Measurements from ENCODE around the gene VPS52. TPM values are rescaled to one million over a fixed set of nuclear protein-coding genes. Genes with fewer than 3 reads are reported as not detected.

Gene VPS52
- total and polyA plus RNA-seq, 2 donors (not counting 1 experiment from before 2014, with no cell fraction given): 100 to 144 TPM

- H2AFZ ChIP-seq (ENCODE audit: insufficient read depth, low read depth, low read length, poor library complexity, severe bottlenecking): no peak overlapping the region
These were observed 58.9 kb downstream of the VPS52 start for GRCh38 chr6:33212857-33213165.

More at GRCh38 chr6:33212857-33213165, 58.9 kb downstream of the VPS52 start:
- CTCF ChIA-PET: no interaction called here
- Histone ChIP-seq H3K9ac (ENCODE audit: low read length) (peak overlapping the region; percentile 45), H3K79me2 (ENCODE audit: control insufficient read depth, insufficient read depth, low read length) (peaks cover 12% of the 10 kb centered on the region), H4K20me1 (ENCODE audit: control insufficient read depth, insufficient read depth, low read length, poor library complexity, severe bottlenecking) (no peaks in the 10 kb centered on the region), H3K36me3 (replicated peaks in 1 of 2; ENCODE audit: control extremely low read depth in 1 of 2, control insufficient read depth in 1 of 2, extremely low read depth in 1 of 2, insufficient read depth in 2 of 2, low read length in 1 of 2) (peaks cover 0 to 20% of the 10 kb centered on the region in 2 experiments), H3K4me1 (ENCODE audit: control insufficient read depth in 2 of 2, insufficient read depth in 2 of 2, low read length in 2 of 2) (peaks cover 20 to 25% of the 10 kb centered on the region in 2 donors), H3K9me3 (ENCODE audit: control extremely low read depth in 1 of 3, control insufficient read depth in 2 of 3, insufficient read depth in 1 of 3, low read length in 2 of 3) (peaks cover 0 to 8% (median 0%) of the 10 kb centered on the region in 3 donors), H3K4me2 (replicated peaks; ENCODE audit: low read depth, low read length, poor library complexity, severe bottlenecking) (peak overlapping the region; percentile 70), H3K27ac (ENCODE audit: low read length in 2 of 2) (no peak overlapping the region), H3K4me3 (ENCODE audit: control extremely low read depth in 1 of 5, extremely low read depth in 1 of 5, insufficient read depth in 1 of 5, low read depth in 2 of 5, low read length in 4 of 5) (peak overlapping the region in 2 of 5 experiments; percentile 23 to 25), H3K27me3 (replicated peaks in 1 of 4; ENCODE audit: control extremely low read depth in 1 of 4, control insufficient read depth in 3 of 4, insufficient read depth in 4 of 4, low read length in 3 of 4) (peaks cover 0 to 33% (median 11%) of the 10 kb centered on the region in 4 experiments)
- Mint-ChIP-seq H3K4me3 (peak overlapping the region; percentile 78), H3K4me1 (peaks cover 28% of the 10 kb centered on the region), H3K9me3 (ENCODE audit: insufficient read depth) (no peaks in the 10 kb centered on the region), H3K27ac (peak overlapping the region; percentile 46), H3K27me3 (peaks cover 35% of the 10 kb centered on the region)
- TF ChIP-seq EZH2 (IDR thresholded peaks at IDR 0.05; ENCODE audit: borderline replicate concordance, insufficient read depth, low read depth, low read length, poor library complexity, severe bottlenecking): no peak
- TF ChIP-seq CTCF (IDR thresholded peaks at IDR 0.05): no peak
- ATAC-seq (ENCODE audit: low read depth) (no peak), DNase-seq (no peak)
- intact Hi-C loops (cut with micrococcal nuclease): no loop called here
- POLR2A ChIA-PET: no interaction called here
- 15% methylated on average over 5 of the region's 6 CpGs for WGBS (ENCODE audit: insufficient coverage)

Data from B cell (primary cell).